ENCODE measurements around the gene SUSD2. TPM values are rescaled to one million over a fixed set of nuclear protein-coding genes. Genes with fewer than 3 reads are reported as not detected.

SUSD2 gene
- polyA plus RNA-seq, 2 donors, result 0.73 to 1.4 TPM

GRCh38 chr22:24142241-24142640, 39.0 kb upstream of the SUSD2 start:
- Histone ChIP-seq H3K4me1 (ENCODE audit: control insufficient read depth in 2 of 2, insufficient read depth in 2 of 2, low read length in 1 of 2) (peaks cover 5 to 16% of the 10 kb centered on the region in 2 donors), H3K4me3 (ENCODE audit: low read depth in 1 of 2, low read length in 2 of 2) (no peak overlapping the region), H3K27me3 (ENCODE audit: control insufficient read depth in 1 of 2, insufficient read depth in 2 of 2, low read length in 2 of 2) (no peaks in the 10 kb centered on the region), H3K27ac (ENCODE audit: low read depth in 2 of 2, low read length in 1 of 2) (no peak overlapping the region), H3K9me3 (ENCODE audit: control insufficient read depth in 2 of 2, insufficient read depth in 1 of 2, low read depth in 1 of 2, low read length in 1 of 2) (no peaks in the 10 kb centered on the region), H3K36me3 (ENCODE audit: control insufficient read depth in 2 of 2, insufficient read depth in 2 of 2, low read length in 1 of 2) (peaks cover 0 to 11% of the 10 kb centered on the region in 2 donors)
- WGBS, 2 donors, result 67 to 82% methylated on average over 2 of the region's 2 CpGs

DNA sequence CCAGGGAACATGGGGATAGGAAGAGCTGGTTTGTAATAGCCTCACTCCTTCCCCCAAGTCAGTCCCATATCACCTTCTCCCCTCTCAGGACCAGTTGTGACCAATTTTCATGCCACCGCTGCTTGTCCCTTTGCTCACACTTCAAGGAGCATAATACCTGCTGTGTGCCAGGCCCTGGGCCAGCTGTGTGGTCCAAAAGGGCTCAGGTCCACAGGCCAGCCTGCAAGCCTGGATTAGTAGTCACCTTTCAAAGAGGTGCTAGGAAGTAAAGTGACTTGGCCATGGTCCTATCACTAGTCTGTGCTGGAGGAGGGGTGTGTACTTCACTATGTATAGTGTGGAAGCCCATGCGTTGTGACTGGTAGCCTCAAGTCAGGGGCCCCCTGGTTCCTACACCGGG, 38.5 kb upstream of the SUSD2 start:
- Histone ChIP-seq H3K27ac (ENCODE audit: low read depth in 2 of 2, low read length in 1 of 2) (no peak overlapping the region), H3K4me1 (ENCODE audit: control insufficient read depth in 2 of 2, insufficient read depth in 2 of 2, low read length in 1 of 2) (peaks cover 5 to 20% of the 10 kb centered on the region in 2 donors), H3K36me3 (ENCODE audit: control insufficient read depth in 2 of 2, insufficient read depth in 2 of 2, low read length in 1 of 2) (peaks cover 0 to 11% of the 10 kb centered on the region in 2 donors), H3K4me3 (ENCODE audit: low read depth in 1 of 2, low read length in 2 of 2) (no peak overlapping the region), H3K27me3 (ENCODE audit: control insufficient read depth in 1 of 2, insufficient read depth in 2 of 2, low read length in 2 of 2) (no peaks in the 10 kb centered on the region), H3K9me3 (ENCODE audit: control insufficient read depth in 2 of 2, insufficient read depth in 1 of 2, low read depth in 1 of 2, low read length in 1 of 2) (no peaks in the 10 kb centered on the region)
- WGBS, 2 donors, result 76 to 94% methylated on average over 3 of the region's 3 CpGs

- Histone ChIP-seq H3K27me3 (ENCODE audit: control insufficient read depth in 1 of 2, insufficient read depth in 2 of 2, low read length in 2 of 2) (no peaks in the 10 kb centered on the region), H3K36me3 (ENCODE audit: control insufficient read depth in 2 of 2, insufficient read depth in 2 of 2, low read length in 1 of 2) (peaks cover 0 to 11% of the 10 kb centered on the region in 2 donors), H3K4me1 (ENCODE audit: control insufficient read depth in 2 of 2, insufficient read depth in 2 of 2, low read length in 1 of 2) (peaks cover 5 to 25% of the 10 kb centered on the region in 2 donors), H3K9me3 (ENCODE audit: control insufficient read depth in 2 of 2, insufficient read depth in 1 of 2, low read depth in 1 of 2, low read length in 1 of 2) (no peaks in the 10 kb centered on the region), H3K4me3 (ENCODE audit: low read depth in 1 of 2, low read length in 2 of 2) (no peak overlapping the region), H3K27ac (ENCODE audit: low read depth in 2 of 2, low read length in 1 of 2) (peak overlapping the region in 1 of 2 donors; percentile 47)
- 67 to 75% methylated on average over 1 of the region's 1 CpG for WGBS, 2 donors
Measured at GRCh38 chr22:24144056-24144777, 37.1 kb upstream of the SUSD2 start.

- peaks cover 5 to 25% of the 10 kb centered on the region in 2 donors for H3K4me1 ChIP-seq (ENCODE audit: control insufficient read depth in 2 of 2, insufficient read depth in 2 of 2, low read length in 1 of 2)
Measured at GRCh38 chr22:24144778-24145085, 36.6 kb upstream of the SUSD2 start.

GRCh38 chr22:24145446-24146193, 35.7 kb upstream of the SUSD2 start:
- Histone ChIP-seq H3K36me3 (ENCODE audit: control insufficient read depth in 2 of 2, insufficient read depth in 2 of 2, low read length in 1 of 2) (peaks cover 0 to 14% of the 10 kb centered on the region in 2 donors), H3K9me3 (ENCODE audit: control insufficient read depth in 2 of 2, insufficient read depth in 1 of 2, low read depth in 1 of 2, low read length in 1 of 2) (no peaks in the 10 kb centered on the region), H3K27ac (ENCODE audit: low read depth in 2 of 2, low read length in 1 of 2) (peak overlapping the region; percentile 11 to 73), H3K27me3 (ENCODE audit: control insufficient read depth in 1 of 2, insufficient read depth in 2 of 2, low read length in 2 of 2) (no peaks in the 10 kb centered on the region), H3K4me3 (ENCODE audit: low read depth in 1 of 2, low read length in 2 of 2) (no peak overlapping the region), H3K4me1 (ENCODE audit: control insufficient read depth in 2 of 2, insufficient read depth in 2 of 2, low read length in 1 of 2) (peaks cover 5 to 24% of the 10 kb centered on the region in 2 donors)
- 90 to 93% methylated on average over 9 of the region's 9 CpGs for WGBS, 2 donors

More at GRCh38 chr22:24144778-24145085, 36.6 kb upstream of the SUSD2 start:
- peaks cover 0 to 12% of the 10 kb centered on the region in 2 donors for H3K36me3 ChIP-seq (ENCODE audit: control insufficient read depth in 2 of 2, insufficient read depth in 2 of 2, low read length in 1 of 2)
- WGBS, 2 donors, result 63 to 78% methylated on average over 2 of the region's 2 CpGs
- no peak overlapping the region for H3K4me3 ChIP-seq (ENCODE audit: low read depth in 1 of 2, low read length in 2 of 2)
- H3K9me3 ChIP-seq (ENCODE audit: control insufficient read depth in 2 of 2, insufficient read depth in 1 of 2, low read depth in 1 of 2, low read length in 1 of 2), result no peaks in the 10 kb centered on the region
- peak overlapping the region in 1 of 2 donors; percentile 47 for H3K27ac ChIP-seq (ENCODE audit: low read depth in 2 of 2, low read length in 1 of 2)
- H3K27me3 ChIP-seq (ENCODE audit: control insufficient read depth in 1 of 2, insufficient read depth in 2 of 2, low read length in 2 of 2), result no peaks in the 10 kb centered on the region

DNA sequence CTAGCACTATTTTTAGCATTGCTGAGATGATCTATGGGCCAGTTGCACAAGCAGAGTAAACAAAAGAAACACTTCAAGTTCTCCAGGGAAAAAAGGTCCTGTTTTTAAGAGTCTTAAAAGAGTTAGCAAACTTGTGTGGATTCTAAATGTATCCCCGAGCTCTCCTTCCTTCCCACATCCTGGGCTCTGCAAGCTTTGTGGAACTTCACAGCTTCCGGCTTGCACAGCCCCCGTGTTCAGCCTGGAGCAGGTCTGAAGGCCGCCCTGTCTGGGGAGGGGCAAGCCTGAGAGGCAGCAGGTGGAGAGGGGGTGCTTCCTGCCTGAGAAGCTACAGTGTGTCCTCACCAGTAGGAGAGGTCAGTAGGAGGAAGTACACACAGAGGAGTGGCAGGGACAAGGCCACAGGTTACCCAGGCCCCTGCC, 35.1 kb upstream of the SUSD2 start:
- H3K9me3 ChIP-seq (ENCODE audit: control insufficient read depth in 2 of 2, insufficient read depth in 1 of 2, low read depth in 1 of 2, low read length in 1 of 2), result no peaks in the 10 kb centered on the region
- peaks cover 2 to 21% of the 10 kb centered on the region in 2 donors for H3K4me1 ChIP-seq (ENCODE audit: control insufficient read depth in 2 of 2, insufficient read depth in 2 of 2, low read length in 1 of 2)
- WGBS, 2 donors, result 15 to 24% methylated on average over 4 of the region's 4 CpGs
- H3K4me3 ChIP-seq (ENCODE audit: low read depth in 1 of 2, low read length in 2 of 2), result no peak overlapping the region
- H3K27me3 ChIP-seq (ENCODE audit: control insufficient read depth in 1 of 2, insufficient read depth in 2 of 2, low read length in 2 of 2), result no peaks in the 10 kb centered on the region
- H3K36me3 ChIP-seq (ENCODE audit: control insufficient read depth in 2 of 2, insufficient read depth in 2 of 2, low read length in 1 of 2), result peaks cover 0 to 11% of the 10 kb centered on the region in 2 donors
- H3K27ac ChIP-seq (ENCODE audit: low read depth in 2 of 2, low read length in 1 of 2), result peak overlapping the region; percentile 61 to 64

DNA sequence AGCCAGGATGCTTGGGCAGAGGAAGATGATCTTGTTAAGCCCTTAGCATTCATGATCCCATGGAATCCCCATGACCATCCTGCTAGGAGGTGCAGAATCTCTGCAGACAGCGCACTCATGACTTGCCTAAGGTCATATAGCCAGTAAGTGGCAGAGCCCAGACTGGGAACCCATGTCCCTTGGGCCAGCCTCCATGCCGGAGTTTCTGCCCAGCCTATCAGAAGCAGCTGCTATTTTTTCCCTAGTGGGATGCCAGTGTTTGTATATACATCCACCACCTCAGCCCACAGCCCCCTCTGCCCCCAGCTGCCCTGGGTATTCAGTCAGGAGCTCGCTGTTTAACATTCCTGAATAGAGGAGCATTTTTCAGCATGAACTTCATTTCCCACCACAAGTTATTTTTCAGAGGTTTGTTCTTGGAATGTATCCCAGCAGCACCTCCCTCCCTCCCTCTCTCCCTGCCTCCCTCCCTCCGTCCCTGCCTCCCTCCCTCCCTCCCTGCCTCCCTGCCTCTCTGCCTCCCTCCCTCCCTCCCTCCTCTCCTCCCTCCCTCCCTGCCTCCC, 34.4 kb upstream of the SUSD2 start:
- H3K27me3 ChIP-seq (ENCODE audit: control insufficient read depth in 1 of 2, insufficient read depth in 2 of 2, low read length in 2 of 2), result no peaks in the 10 kb centered on the region
- no peak overlapping the region for H3K4me3 ChIP-seq (ENCODE audit: low read depth in 1 of 2, low read length in 2 of 2)
- no peaks in the 10 kb centered on the region for H3K9me3 ChIP-seq (ENCODE audit: control insufficient read depth in 2 of 2, insufficient read depth in 1 of 2, low read depth in 1 of 2, low read length in 1 of 2)
- H3K27ac ChIP-seq (ENCODE audit: low read depth in 2 of 2, low read length in 1 of 2), result peak overlapping the region; percentile 38 to 61
- WGBS, 2 donors, result 47 to 52% methylated on average over 4 of the region's 4 CpGs
- peaks cover under 1 to 20% of the 10 kb centered on the region in 2 donors for H3K4me1 ChIP-seq (ENCODE audit: control insufficient read depth in 2 of 2, insufficient read depth in 2 of 2, low read length in 1 of 2)
- H3K36me3 ChIP-seq (ENCODE audit: control insufficient read depth in 2 of 2, insufficient read depth in 2 of 2, low read length in 1 of 2), result peaks cover 0 to 10% of the 10 kb centered on the region in 2 donors

GRCh38 chr22:24147666-24148065, 33.6 kb upstream of the SUSD2 start:
- no peak overlapping the region for H3K4me3 ChIP-seq (ENCODE audit: low read depth in 1 of 2, low read length in 2 of 2)
- peaks cover 0 to 16% of the 10 kb centered on the region in 2 donors for H3K4me1 ChIP-seq (ENCODE audit: control insufficient read depth in 2 of 2, insufficient read depth in 2 of 2, low read length in 1 of 2)
- 81 to 83% methylated on average over 3 of the region's 3 CpGs for WGBS, 2 donors
- H3K9me3 ChIP-seq (ENCODE audit: control insufficient read depth in 2 of 2, insufficient read depth in 1 of 2, low read depth in 1 of 2, low read length in 1 of 2), result no peaks in the 10 kb centered on the region
- peak overlapping the region; percentile 53 to 73 for H3K27ac ChIP-seq (ENCODE audit: low read depth in 2 of 2, low read length in 1 of 2)
- H3K27me3 ChIP-seq (ENCODE audit: control insufficient read depth in 1 of 2, insufficient read depth in 2 of 2, low read length in 2 of 2), result no peaks in the 10 kb centered on the region
- peaks cover 0 to 13% of the 10 kb centered on the region in 2 donors for H3K36me3 ChIP-seq (ENCODE audit: control insufficient read depth in 2 of 2, insufficient read depth in 2 of 2, low read length in 1 of 2)

DNA sequence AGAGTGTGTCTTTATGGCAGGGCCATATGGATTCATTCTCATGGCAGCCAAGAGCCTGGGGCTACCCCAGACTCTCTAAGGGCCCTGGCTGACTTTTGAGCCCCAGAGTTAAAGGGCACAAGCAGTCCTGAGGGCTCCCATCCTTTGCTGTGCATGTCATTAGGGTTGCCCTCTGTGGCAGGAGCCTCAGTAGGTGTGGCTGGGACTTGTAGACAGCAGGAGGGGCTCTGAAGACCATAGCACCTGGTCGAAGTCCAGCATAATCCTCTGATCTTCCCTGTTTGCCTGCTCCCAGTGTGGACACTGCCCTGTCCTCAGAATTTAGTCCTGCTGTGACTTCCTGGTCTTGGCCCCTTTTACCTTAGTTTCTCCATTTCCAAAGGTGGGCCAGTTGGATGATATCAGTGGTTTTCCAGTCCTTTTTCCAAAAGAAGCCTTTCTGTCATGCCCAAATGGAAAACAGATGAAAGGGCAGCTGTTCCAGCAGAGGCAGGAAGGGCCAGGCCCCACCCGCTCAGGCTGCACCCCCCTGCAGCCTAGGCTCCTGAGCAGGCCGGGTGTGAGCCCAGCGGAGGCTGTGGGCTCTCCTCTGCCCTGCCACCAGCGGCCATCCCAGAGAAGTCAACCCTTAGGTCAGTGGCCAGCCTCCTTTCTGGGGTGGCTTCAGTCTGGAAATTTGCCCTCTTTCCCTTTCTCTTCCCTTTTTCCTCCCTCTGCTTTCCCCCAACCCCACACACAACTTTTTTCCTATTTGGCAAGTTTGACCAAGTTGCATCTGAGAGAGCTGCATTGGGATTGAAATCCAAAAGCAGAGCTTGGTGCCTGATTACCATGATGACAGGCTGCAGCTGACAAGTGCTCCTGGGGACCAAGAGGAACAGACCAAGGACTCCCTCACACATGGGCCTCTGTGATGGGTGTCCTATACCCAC, 32.8 kb upstream of the SUSD2 start:
- no peaks in the 10 kb centered on the region for H3K27me3 ChIP-seq (ENCODE audit: control insufficient read depth in 1 of 2, insufficient read depth in 2 of 2, low read length in 2 of 2)
- whole genome bisulfite sequencing, 2 donors, result 73 to 78% methylated on average over 5 of the region's 5 CpGs
- H3K4me1 ChIP-seq (ENCODE audit: control insufficient read depth in 2 of 2, insufficient read depth in 2 of 2, low read length in 1 of 2), result peaks cover 0 to 16% of the 10 kb centered on the region in 2 donors
- peak overlapping the region; percentile 53 to 73 for H3K27ac ChIP-seq (ENCODE audit: low read depth in 2 of 2, low read length in 1 of 2)
- no peaks in the 10 kb centered on the region for H3K9me3 ChIP-seq (ENCODE audit: control insufficient read depth in 2 of 2, insufficient read depth in 1 of 2, low read depth in 1 of 2, low read length in 1 of 2)
- peaks cover 0 to 11% of the 10 kb centered on the region in 2 donors for H3K36me3 ChIP-seq (ENCODE audit: control insufficient read depth in 2 of 2, insufficient read depth in 2 of 2, low read length in 1 of 2)
- no peak overlapping the region for H3K4me3 ChIP-seq (ENCODE audit: low read depth in 1 of 2, low read length in 2 of 2)
